DMS153 (cell line): ENCODE measurements around the gene DDR1.
"Not testable (repeated sequence)": the region's sequence is repeated elsewhere in the genome, so short reads cannot be mapped to it uniquely, and the experiment has no call there.

Source experiments
- DNase-seq: peaks from one replicate; lab custom pipeline; 2025; lab: John Stamatoyannopoulos, UW

DDR1 gene

DNA sequence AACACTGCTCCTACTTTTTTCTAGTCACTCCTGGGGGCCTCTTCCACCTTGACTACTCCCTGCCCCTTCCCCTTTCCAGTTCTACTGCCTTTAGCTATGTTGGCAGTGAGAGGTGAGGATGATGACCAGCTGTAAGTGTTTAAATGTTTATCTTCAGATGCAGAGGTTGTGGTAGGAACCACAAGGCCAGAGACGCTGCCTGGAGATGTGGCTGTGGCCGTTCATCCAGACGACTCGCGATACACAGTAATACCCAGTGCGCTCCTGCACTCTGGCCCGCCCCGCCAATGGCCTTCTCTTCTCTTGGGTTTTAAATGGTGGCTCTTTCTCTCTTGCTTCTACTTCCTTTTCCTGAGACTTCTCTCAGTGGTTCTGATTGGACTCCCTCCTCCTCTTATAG is 34.4 kb downstream of the DDR1 start:
- no peak for DNase-seq

GRCh38 chr6:30922447-30922852 is 38.1 kb downstream of the DDR1 start:
- no peak for DNase-seq

DNA sequence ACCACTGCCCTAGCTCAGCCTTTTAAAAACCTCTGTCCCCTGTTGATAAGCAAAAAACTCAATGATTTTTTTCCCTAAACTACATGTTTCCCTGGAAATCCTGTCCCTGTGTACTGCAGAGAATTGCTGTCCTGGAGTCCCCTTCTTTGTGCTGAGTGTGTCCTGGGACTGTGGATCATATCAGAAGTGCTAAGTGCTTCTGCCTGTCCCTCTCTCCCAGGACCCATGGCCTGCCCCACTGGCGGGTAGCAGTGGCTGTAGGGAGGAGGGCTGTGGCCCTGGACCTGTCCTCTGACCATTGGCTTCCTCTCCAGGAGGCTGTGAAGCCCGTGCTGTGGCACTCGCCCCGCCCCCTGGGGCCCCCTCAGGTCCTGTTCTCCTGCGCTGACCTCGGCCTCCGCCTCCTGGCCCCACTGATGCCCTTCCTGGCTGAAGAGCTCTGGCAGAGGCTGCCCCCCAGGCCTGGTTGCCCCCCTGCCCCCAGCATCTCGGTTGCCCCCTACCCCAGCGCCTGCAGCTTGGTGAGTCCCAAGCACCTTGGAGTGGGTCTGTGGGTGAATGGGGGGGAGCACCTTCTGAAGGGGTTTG is 39.8 kb downstream of the DDR1 start:
- not testable (repeated sequence) for DNase-seq

DNA sequence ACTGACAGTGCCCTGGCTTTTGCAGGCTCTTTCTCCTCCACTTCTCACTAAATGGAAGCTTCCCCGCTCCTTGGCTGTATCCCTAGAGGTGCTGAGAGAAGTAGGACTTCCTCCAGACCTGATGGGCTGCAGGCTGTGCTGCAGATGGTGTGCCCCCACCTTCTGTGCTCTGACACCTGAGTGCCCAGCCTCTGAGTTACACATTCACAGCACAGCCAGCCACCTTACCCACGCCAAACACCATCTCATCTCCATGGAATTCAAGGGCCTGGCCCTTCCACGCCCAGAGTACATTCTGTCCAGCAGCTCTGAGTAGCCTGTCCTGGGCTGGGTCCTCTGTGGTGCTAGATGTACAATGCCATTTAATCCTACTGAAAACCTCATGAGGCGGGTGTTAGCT is 42.3 kb downstream of the DDR1 start:
- DNase-seq, result no peak

DNA sequence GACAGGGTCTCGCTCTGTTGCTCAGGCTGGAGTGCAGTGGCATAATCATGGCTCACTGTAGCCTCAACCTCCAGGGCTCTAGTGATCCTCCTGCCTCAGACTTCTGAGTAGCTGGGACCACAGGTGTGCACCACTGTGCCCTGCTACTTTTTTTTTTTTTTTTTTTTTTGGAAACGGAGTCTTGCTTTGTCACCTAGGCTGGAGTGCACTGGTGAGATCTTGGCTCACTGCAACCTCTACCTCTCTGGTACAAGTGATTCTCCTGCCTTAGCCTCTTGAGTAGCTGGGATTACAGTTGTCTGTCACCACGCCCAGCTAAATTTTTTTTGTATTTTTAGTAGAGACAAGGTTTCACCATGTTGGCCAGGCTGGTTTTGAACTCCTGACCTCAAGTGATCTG is 42.8 kb downstream of the DDR1 start:
- not testable (repeated sequence) for DNase-seq

- DNase-seq, result no peak
These were observed 44.4 kb downstream of the DDR1 start for GRCh38 chr6:30928677-30929076.

DNA sequence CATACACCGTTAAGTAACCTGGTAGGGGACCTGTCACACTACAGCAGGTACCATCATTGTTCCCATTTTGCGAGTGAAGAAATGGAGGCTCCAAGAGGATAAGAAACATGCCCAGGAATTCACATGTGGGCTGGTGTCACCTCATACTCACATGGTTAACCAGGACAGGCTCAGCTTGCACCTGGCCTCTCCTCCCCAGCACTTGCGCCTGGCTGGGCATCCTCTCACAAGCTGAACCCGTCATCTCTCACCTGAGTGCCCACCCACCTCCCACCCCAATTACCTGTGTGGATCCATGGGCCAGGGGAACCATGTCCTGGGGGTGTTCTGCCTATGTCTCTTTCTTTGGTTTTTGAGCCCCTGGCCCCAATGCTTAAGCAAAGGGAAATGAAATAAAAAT is 46.2 kb downstream of the DDR1 start:
- no peak for DNase-seq

DNA sequence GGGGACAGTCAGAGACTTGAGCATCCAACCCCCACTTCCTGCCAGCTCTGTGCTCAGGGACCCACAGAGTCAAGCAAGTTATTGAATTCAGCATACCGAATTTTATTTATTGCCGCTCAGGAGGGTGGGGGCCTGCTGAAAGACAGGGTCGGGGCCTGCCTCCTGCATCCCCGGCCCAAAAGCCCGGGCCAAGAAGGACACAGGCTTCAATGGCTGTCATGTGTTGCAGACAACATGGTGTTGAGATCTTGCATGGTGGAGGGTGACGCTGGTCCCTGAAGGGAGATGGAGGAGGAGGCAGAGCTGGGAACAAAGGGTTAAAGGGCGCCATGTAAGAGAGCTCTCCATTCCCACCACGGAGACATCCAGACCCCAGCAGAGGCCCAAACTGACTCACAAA is 47.0 kb downstream of the DDR1 start:
- no peak for DNase-seq

GRCh38 chr6:30931969-30932645 is 47.8 kb downstream of the DDR1 start, which contains the start of gene SFTA2:
TSS of gene SFTA2 (minus strand) at chr6:30932170. CDS start at chr6:30932096, 74 bp downstream.
- DNase-seq, result no peak

DNA sequence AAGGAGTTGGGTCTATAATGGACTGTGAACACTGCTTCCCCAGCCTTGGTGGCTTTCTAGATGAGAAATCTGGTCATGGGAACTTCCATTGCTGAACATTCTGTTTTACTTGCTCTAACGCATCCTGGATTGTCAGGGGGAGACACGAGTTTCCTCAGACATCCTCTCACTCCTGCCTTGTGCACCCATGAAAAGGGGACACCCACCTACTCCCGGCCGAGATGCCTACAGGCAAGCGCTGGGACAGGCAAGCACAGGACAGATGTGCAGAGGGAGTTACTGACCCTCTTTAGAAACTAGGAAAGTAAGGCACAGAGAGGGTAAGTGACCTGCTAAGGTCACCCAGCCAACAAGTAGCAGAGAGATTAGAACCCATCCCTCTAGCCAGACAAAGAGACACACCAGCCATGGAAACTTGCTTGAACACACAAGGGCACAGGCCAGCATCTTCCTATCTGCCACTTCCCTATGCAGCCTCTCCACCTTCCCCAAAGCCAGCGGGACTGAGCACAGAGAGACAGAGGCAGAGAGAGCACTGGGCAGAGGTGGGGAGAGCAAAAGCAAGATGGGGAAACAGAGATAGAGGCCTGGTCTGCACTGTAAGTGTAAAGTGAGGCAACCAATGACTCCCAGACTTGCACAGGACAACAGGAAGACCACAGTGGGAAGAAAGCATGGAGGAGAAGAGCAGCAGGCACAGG is 48.5 kb downstream of the DDR1 start:
- no peak for DNase-seq

DNA sequence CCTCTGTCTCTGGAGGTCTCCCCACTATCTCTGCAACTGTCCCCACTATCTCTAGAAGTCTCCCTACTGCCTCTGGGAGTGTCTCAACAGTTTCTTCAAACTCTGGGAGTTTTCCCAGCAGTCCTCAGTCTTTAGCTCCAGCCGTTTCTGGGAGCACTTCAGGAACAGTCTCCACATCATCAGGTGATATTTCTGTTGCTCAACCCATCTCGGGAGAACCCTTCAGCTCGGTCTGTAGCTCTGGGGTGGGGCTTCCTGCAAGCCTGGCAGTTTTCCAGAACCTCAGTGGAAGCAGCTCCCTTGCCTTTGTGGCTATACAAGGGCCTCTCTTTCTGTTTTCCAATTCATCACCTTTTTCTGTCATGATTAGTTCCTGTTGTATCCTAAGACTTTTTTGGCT is 50.7 kb downstream of the DDR1 start:
- peak; percentile 53 for DNase-seq

GRCh38 chr6:30937265-30937664 is 52.9 kb downstream of the DDR1 start:
- no peak for DNase-seq

DNA sequence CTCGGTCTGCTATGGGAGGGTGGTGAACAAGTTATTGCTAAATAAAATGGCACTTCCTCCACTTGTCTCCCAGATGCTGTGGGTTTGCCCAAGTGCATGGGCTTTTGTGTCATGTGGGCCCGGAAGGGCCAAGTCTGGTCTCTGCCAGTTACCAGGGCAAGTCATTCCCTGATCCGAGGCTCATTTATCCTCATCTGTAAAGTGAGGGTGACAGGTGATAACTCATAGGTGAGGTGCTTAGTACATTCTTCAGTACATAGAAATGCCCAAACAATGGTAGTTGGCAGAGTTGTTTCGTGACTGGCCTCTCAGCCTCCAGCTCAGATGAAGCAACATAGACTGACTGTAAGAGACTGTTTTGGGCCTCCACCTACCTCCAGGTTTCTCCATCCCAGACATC is 54.4 kb downstream of the DDR1 start:
- no peak for DNase-seq

- DNase-seq, result no peak
These were observed 55.2 kb downstream of the DDR1 start for GRCh38 chr6:30939473-30939872.

- no peak for DNase-seq
These were observed 56.2 kb downstream of the DDR1 start, which contains the start of gene MUCL3 for GRCh38 chr6:30940361-30940986. TSS of gene MUCL3 (plus strand) at chr6:30940973. CDS start at chr6:30941000, 27 bp downstream.

DNA sequence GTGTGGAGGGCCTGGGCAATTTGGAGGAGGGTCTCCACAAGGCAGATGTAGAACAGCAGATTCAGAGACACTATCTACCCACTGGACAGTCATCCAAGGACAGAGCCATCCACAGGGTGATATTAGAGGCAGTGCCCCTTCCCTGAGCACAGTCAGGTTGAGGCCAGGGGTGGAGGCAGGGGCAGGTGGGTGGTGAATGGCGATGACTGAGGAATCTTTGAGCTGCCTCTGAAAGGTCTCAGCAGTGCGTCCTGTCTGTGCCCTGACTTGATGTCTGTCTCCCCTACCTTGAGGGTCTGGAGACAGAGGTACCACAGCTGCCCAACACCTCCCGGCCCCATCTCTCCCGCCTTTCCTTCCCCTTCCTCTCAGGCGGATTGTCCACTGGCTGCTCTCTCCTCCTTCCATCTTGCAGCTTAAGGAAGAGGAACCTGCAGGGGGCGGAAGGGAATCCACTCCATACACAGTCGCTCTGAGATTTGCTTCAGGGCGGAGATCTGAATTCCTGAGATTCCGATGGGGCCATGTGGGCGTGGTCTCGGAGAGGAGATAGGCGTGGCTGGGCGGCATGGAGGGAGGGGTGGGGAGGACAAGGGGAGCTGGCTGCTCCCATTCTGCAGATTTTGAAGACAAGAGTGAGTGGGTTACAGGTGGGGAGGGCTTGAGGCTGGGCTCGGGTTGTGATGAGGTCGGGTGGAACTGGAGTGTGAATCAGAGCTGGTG is 58.2 kb downstream of the DDR1 start:
- no peak for DNase-seq

GRCh38 chr6:30944051-30944450 is 59.7 kb downstream of the DDR1 start:
- DNase-seq, result no peak

DNA sequence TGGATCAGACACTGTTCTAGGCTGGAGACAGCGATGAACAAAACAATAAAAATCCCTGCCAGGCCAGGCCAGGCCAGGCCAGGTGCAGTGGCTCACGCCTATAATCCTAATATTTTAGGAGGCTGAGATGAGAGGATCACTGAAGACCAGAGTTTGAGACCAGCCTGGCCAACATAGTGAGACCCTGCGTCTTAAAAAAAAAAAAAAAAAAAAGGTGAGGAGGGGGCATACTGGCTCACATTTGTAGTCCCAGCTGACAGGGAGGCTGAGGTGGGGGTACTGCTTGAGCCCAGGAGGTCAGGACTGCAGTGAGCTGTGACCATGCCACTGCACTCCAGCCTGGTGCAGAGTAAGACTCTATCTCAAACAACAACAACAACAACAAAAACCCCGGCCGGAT is 61.0 kb downstream of the DDR1 start:
- no peak for DNase-seq

- DNase-seq, result no peak
These were observed 62.9 kb downstream of the DDR1 start for GRCh38 chr6:30947231-30947630.

DNA sequence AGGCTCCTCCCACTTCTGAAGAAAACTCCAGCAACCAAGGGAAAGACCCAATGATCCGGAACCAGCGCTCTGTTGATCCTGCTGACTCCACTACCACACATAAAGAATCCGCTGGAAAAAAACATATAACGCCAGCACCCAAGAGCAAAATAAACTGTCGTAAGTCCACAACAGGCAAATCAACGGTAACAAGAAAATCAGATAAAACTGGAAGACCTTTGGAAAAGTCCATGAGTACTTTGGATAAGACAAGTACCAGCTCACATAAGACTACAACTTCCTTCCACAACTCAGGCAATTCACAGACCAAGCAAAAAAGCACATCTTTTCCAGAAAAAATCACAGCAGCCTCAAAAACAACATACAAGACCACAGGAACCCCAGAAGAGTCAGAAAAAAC is 64.5 kb downstream of the DDR1 start:
- no peak for DNase-seq
